Fibroblast of pulmonary artery (primary cell): ENCODE data around the gene SLC25A38.

Experiments
- DNase-seq: peaks from one replicate; pipeline ENCODE4 v3.0.0-alpha.2; 2010; ENCODE audit warnings: low read depth
- H3K4me3 ChIP-seq: replicated peaks from 2 replicates; pipeline ENCODE4 v1.5.1; 2011; ENCODE audit warnings: low read depth, mild to moderate bottlenecking, control low read depth, low read length, moderate library complexity
- CTCF ChIP-seq: IDR thresholded peaks from 2 replicates; pipeline ENCODE4 v1.5.1; 2011; ENCODE audit warnings: mild to moderate bottlenecking, control low read depth, low read length, inconsistent platforms; ENCODE audit errors: missing control alignments

Gene SLC25A38

GRCh38 chr3:39434574-39434973 is 51.4 kb downstream of the SLC25A38 start:
- no peak overlapping the region for H3K4me3 ChIP-seq
- no peak for DNase-seq
- no peak for TF ChIP-seq CTCF

GRCh38 chr3:39435006-39435748 is 52.0 kb downstream of the SLC25A38 start:
- no peak for TF ChIP-seq CTCF
- no peak overlapping the region for H3K4me3 ChIP-seq
- DNase-seq = no peak

- H3K4me3 ChIP-seq = no peak overlapping the region
- no peak for DNase-seq
- TF ChIP-seq CTCF = no peak
Measured at GRCh38 chr3:39438880-39439279, 55.7 kb downstream of the SLC25A38 start.

GRCh38 chr3:39440316-39440715 is 57.1 kb downstream of the SLC25A38 start:
- no peak for DNase-seq
- no peak overlapping the region for H3K4me3 ChIP-seq
- TF ChIP-seq CTCF = no peak

- DNase-seq = no peak
- peak; percentile 15 for TF ChIP-seq CTCF
- no peak overlapping the region for H3K4me3 ChIP-seq
Measured at GRCh38 chr3:39443530-39443929, 60.4 kb downstream of the SLC25A38 start.

GRCh38 chr3:39445927-39446326 is 62.8 kb downstream of the SLC25A38 start:
- no peak for DNase-seq
- TF ChIP-seq CTCF = no peak
- no peak overlapping the region for H3K4me3 ChIP-seq

- DNase-seq = no peak
- TF ChIP-seq CTCF = no peak
- H3K4me3 ChIP-seq = no peak overlapping the region
Measured at GRCh38 chr3:39446444-39446843, 63.3 kb downstream of the SLC25A38 start.
